Stimulated activated CD8-positive, alpha-beta memory T cell treated with anti-CD3 and anti-CD28 coated beads, Interleukin-12 subunit alpha, Interleukin-12 subunit beta, amount 100 ng/mL, for 24 hours (primary cell): Measurements from ENCODE around the gene PTGES3.
"Not testable (repeated sequence)": the region's sequence is repeated elsewhere in the genome, so short reads cannot be mapped to it uniquely, and the experiment has no call there.

Experiments
- DNase-seq: peaks from one replicate; pipeline ENCODE4 v3.0.0-alpha.2; 2020; ENCODE audit errors: extremely low read depth

Gene PTGES3, protein sequence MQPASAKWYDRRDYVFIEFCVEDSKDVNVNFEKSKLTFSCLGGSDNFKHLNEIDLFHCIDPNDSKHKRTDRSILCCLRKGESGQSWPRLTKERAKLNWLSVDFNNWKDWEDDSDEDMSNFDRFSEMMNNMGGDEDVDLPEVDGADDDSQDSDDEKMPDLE

DNA sequence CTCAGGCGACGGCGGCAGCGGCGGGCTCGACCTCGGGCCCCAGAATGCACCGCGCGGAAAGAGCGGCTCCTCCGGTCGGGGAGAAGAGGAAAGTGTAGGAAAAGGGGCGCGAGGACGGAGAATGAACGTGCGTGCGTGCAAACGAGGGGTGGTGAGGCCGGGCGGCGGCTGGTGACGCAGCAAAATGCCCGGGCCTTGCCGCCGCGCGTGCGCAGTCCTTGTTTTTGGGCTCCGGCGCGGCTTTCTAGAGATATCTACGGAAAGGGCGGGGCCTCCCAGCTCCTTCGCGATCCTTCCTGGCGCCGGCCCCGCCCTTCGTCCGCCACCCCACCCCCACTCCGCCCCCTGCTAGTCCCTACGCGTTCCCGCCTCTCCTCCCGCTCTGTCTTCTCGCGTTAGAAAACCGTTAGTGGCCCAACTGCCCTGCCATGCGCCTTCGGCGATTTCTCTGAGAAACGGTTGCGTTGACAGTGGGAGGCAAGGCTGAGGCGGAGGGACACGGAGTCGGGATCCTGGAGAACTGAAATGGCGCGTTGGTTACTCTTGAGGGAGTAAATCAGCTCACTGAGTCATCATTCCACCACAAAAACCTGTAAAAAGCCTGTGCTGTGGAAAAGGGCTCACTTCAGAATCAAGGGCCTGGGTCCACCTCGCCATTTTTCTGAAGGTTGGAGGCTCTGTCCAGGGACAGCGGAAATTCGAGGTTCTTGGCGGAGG, at the start of gene PTGES3:
PTGES3 (minus strand) TSS at position 156 of the 717 bp plus-strand sequence. CDS start 285 bp downstream, outside the sequence.
- DNase-seq: peak; percentile 97

DNA sequence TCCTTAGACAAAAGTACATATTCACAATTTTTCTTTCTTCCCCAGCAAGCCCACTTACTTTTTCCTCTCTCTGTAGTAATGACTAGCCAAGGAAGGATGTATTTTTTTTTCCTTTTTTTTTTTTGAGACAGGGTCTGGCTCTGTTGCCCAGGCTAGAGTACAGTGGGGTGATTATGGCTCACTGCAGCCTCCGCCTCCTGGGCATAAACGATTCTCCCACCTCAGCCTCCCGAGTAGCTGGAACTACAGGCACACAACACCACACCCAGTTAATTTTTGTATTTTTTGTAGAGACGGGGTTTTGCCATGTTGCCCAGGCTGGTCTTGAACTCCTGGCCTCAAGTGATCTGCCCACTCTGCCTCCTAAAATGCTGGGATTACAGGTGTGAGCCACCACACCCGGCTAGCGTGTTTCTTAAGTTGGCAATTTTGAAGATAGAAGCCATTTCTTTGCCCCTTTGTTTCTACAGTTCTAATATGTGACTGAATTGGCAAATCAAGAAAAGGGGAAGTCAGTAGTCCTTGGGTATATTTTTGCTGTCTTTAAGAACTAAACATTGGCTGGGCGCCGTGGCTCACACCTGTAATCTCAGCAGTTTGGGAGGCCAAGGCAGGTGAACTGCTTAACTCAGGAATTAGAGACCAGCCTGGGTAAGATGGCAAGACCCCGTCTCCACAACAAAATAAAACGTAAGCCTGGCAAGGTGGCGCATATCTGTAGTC, 40.2 kb upstream of the PTGES3 start:
- DNase-seq: no peak

- not testable (repeated sequence) for DNase-seq
Measured at GRCh38 chr12:56726196-56726675, 38.2 kb upstream of the PTGES3 start.

DNA sequence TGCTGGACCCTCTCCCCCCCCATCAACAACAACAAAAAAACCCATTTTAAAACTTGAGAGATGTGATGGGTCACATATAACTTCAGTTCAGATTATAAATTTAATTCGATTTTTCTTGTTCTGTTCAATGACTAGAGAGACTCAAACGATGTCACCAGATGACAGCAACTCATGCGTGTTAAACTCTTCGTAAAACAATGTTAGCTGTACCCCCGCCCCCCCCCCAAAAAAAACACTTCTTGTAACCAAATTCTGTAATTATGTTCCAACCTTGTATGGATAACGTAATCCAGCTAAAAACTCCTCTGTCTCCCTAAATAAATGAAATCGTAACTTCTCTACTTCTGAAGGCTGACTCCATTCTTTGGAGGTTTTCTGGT, 37.6 kb upstream of the PTGES3 start:
- DNase-seq: no peak

- DNase-seq: peak; percentile 99
Measured at GRCh38 chr12:56724972-56725722, 37.1 kb upstream of the PTGES3 start, which contains the start of gene NACA. TSS of gene NACA (minus strand) at chr12:56725299. CDS start at chr12:56724521, 778 bp downstream.

DNA sequence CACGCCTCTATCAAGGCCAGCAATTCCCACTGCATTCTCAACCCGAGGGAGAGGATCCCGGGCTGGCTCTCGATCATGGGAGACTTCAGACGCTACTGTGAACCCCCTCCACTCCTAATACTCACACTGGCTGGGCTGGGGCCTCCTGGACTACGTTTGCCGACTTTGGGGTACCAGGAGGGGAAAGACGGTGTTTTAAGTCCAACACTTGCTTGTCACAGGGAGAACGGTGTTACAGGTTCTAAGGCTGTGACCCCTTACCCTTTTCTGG, 36.6 kb upstream of the PTGES3 start:
- no peak for DNase-seq

GRCh38 chr12:56723889-56724700, 36.0 kb upstream of the PTGES3 start:
- no peak for DNase-seq

DNA sequence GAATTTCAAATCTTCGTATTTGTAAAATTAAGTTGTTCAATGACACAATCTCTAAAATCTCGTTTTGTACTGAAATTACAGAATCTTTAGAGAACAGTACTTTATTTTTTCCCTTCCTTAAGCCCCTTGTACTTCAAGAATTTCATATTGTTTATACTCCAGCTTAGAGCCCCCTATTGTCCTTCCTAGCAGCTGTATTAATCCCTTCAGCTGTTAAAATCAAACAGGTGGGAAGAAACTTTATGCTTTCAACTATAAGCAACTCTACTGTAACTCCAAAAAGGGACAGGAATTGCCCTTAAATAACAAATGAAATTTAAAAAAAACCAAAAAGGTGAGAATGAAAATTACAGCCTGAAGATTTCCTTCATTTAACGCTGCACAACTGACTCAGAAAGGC, 35.3 kb upstream of the PTGES3 start:
- DNase-seq: no peak

GRCh38 chr12:56722832-56723231, 34.7 kb upstream of the PTGES3 start:
- no peak for DNase-seq

DNA sequence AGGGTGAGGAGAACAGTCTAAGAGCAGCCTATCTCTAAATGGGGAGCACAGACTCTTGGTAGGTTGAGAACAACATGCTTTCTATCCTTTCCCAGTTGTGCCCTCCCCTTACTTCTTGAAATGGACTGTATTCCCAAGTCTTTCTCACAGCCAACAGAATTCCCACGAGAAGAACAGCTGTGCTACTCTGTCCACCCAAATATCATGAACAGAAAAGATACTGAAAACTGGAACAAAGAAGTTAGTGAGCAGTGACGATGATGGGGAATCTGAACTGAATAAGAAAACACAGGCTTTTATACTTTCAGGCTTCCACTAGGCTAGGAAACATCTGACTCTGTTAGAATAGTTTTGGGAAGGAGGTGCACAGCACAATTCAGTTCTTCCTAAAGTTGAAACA, 33.6 kb upstream of the PTGES3 start:
- no peak for DNase-seq

- no peak for DNase-seq
Measured at GRCh38 chr12:56721216-56721615, 33.1 kb upstream of the PTGES3 start.

DNA sequence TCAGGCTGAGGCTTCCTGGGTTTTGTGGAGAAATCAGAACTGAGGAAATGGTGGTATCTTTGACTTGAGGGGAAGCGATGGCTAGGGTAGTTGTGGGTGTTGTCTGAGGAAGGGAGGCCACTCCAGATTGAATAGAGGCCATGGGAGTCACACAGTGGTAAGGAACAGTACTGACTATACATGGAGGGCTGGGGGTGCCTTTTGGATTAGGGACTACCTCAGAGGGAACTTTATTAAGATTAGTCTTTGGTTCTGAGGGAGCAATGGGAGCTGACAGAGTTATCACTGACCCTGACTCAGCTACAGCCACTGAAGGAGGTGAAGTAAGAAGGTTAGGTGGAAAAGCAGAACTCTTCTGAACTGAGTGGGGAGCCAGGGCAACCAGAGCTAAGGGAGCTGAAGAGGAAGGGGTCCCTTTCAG, 32.7 kb upstream of the PTGES3 start:
- DNase-seq: no peak

DNA sequence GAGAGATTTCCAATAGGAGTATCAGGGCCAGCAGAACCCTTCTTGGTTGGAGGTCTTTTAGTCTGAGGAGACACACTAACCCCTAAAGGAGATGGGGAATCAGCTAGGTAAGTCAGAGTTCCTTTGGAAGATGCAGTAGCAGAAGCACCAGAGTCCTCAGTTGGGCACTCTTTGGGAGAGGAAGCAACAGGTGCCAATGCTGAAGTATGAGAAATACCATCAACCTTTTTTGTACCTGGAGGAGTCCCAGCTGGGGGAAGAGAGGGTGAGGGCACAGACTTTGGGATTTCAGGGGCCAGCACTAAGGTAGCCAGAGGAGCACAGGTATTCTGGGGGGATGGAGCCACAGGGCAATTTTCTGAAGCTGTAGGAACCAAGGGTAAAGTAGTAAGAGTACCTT, 31.0 kb upstream of the PTGES3 start:
- no peak for DNase-seq

GRCh38 chr12:56718636-56719035, 30.6 kb upstream of the PTGES3 start:
- DNase-seq: no peak

GRCh38 chr12:56718149-56718548, 30.1 kb upstream of the PTGES3 start:
- DNase-seq: no peak

- DNase-seq: no peak
Measured at GRCh38 chr12:56716933-56717880, 29.1 kb upstream of the PTGES3 start.

GRCh38 chr12:56716458-56716857, 28.4 kb upstream of the PTGES3 start:
- DNase-seq: no peak

GRCh38 chr12:56715798-56716197, 27.7 kb upstream of the PTGES3 start:
- DNase-seq: no peak

DNA sequence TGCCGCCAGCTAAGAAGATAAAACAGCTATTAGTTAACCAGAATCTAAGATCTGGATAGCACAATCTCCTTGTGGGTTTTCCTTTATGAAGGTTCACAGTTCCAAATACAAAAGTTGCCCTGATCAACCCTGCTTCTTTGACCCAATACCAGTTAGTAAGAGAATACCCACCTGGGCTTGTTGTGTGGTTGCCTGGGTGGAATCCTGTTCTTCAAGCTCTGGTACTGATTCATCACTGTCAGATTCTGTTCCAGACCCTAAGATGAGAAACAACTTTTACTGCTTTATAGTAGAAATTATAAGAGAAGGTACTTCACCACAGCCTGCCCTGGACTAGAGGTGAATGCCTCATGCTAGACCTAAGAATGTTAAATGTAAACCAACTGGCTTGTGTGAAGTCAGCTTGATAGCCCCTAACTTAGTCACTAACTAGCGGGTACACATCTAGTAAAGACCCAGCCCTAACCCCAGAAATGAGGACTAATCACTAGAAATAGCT, 26.4 kb upstream of the PTGES3 start:
- DNase-seq: no peak

GRCh38 chr12:56713345-56713744, 25.3 kb upstream of the PTGES3 start:
- no peak for DNase-seq
